K562 (cell line): Measurements from ENCODE around the gene ST8SIA4. TPM values are rescaled to one million over a fixed set of nuclear protein-coding genes. Genes with fewer than 3 reads are reported as not detected.

Source experiments
- ATAC-seq: fragments of 200-7000 bp; cut with Tn5 transposase; 3 replicates; pipeline ENCODE4 v1.9.1; 2020; ENCODE audit warnings: moderate library complexity
- BruUV-seq: library from RNA; stranded (reverse); fragments of 400-500 nt; replicated peaks from 2 replicates; lab custom pipeline; 2021; lab: Mats Ljungman, UMichigan
- CTCF ChIA-PET: fragments of 300-600 bp; formaldehyde crosslinking; extraction: SDS; loops from one replicate; lab custom pipeline; 2021; ENCODE audit warnings: low intra/inter-chr PET ratio; lab: Yijun Ruan, JAX
- POLR2A ChIA-PET: fragments of 300-600, 350-650 bp; sonication (Branson Sonifier 250); formaldehyde crosslinking; extraction: SDS; loops from one replicate; lab custom pipeline; 2021; ENCODE audit warnings: antibody characterized with exemption, inconsistent platforms; lab: Yijun Ruan, JAX
- DNase-seq, 4 experiments: peaks; one replicate each; pipeline versions ENCODE4 v3.0.0 to v3.0.0-alpha.2; 2011 to 2018; ENCODE audit warnings: low spot score in 3 of 4, mixed read lengths in 3 of 4; ENCODE audit errors: extremely low read depth in 1 of 4
- FAIRE-seq: peaks from 2 replicates; lab custom pipeline; 2011; peaks lifted over from hg19 to GRCh38; lab: Jason Lieb, UNC
- H2AFZ ChIP-seq: 2 replicates; pipeline ENCODE4 v1.6.0; 2011; ENCODE audit warnings: low read depth, low read length, control low read depth, inconsistent platforms
- H3K27ac ChIP-seq: fragments of 200-600 bp; 3 replicates; pipeline ENCODE4 v1.8.0; 2011; ENCODE audit warnings: low read depth, mild to moderate bottlenecking, control low read depth, inconsistent platforms, low read length, moderate library complexity, mixed read lengths; ENCODE audit errors: extremely low read depth
- H3K27me3 ChIP-seq, 2 experiments: fragments of 300-600 bp in 1 of 2; 2 replicates in 1 of 2; 3 replicates in 1 of 2; pipeline versions ENCODE4 v1.6.0 to v1.8.0; 2011; ENCODE audit warnings: inconsistent platforms in 2 of 2, low read length in 2 of 2, mild to moderate bottlenecking in 1 of 2, mixed read lengths in 1 of 2, moderate library complexity in 1 of 2; ENCODE audit not compliant: control insufficient read depth in 2 of 2, insufficient read depth in 2 of 2
- H3K36me3 ChIP-seq: fragments of 300-600 bp; 3 replicates; pipeline ENCODE4 v1.8.0; 2011; ENCODE audit warnings: mild to moderate bottlenecking, low read length, inconsistent platforms; ENCODE audit not compliant: control insufficient read depth, insufficient read depth
- H3K4me1 ChIP-seq, 2 experiments: fragments of 200-600 bp in 1 of 2; replicated peaks in 1 of 2; 2 replicates in 1 of 2; 3 replicates in 1 of 2; pipeline versions ENCODE4 v1.5.1 to v1.8.0; 2011; ENCODE audit warnings: inconsistent platforms in 2 of 2, low read length in 2 of 2, mild to moderate bottlenecking in 1 of 2, mixed read lengths in 1 of 2, moderate library complexity in 1 of 2; ENCODE audit not compliant: control insufficient read depth in 2 of 2, insufficient read depth in 2 of 2
- H3K4me2 ChIP-seq: 2 replicates; pipeline ENCODE4 v1.6.1; 2011; ENCODE audit warnings: low read length, control low read depth, inconsistent platforms, mixed read lengths; ENCODE audit not compliant: insufficient read depth
- H3K4me3 ChIP-seq: fragments of 200-600 bp; sonication (generic), shearing (Covaris generic); 2 replicates; pipeline ENCODE4 v1.5.1; 2016; ENCODE audit warnings: control low read depth, inconsistent platforms
- H3K79me2 ChIP-seq: fragments of 200-600 bp; 3 replicates; pipeline ENCODE4 v1.8.0; 2011; ENCODE audit warnings: low read length, inconsistent platforms; ENCODE audit not compliant: control insufficient read depth, insufficient read depth
- H3K9ac ChIP-seq, 2 experiments: 2 replicates each; pipeline versions ENCODE4 v1.6.0 to v1.6.1; 2011; ENCODE audit warnings: low read depth in 2 of 2, low read length in 2 of 2, control low read depth in 1 of 2, inconsistent platforms in 1 of 2, mild to moderate bottlenecking in 1 of 2, mixed read lengths in 1 of 2; ENCODE audit not compliant: insufficient read depth in 1 of 2
- H3K9me1 ChIP-seq: one replicate; pipeline ENCODE4 v1.6.0; 2011; ENCODE audit warnings: inconsistent platforms, mild to moderate bottlenecking, low read length, moderate library complexity; ENCODE audit not compliant: control insufficient read depth, insufficient read depth
- H3K9me3 ChIP-seq: replicated peaks from 2 replicates; pipeline ENCODE4 v1.5.1; 2011; ENCODE audit warnings: low read depth, low read length, inconsistent platforms; ENCODE audit not compliant: control insufficient read depth, insufficient read depth
- H4K20me1 ChIP-seq: replicated peaks from 2 replicates; pipeline ENCODE4 v1.6.1; 2011; ENCODE audit warnings: low read length, inconsistent platforms, mixed read lengths; ENCODE audit not compliant: control insufficient read depth, insufficient read depth
- ARID4B ChIP-seq: sonication (generic); formaldehyde crosslinking; IDR thresholded peaks from 2 replicates; pipeline ENCODE4 v1.8.0; 2022; ENCODE audit warnings: mild to moderate bottlenecking, missing genetic modification reagents
- BRCA1 ChIP-seq, 2 experiments: fragments of 450-650 bp in 1 of 2; sonication (generic) in 1 of 2; formaldehyde crosslinking in 1 of 2; IDR thresholded peaks; 2 replicates each; pipeline versions ENCODE4 v1.5.0 to v1.6.1; 2017 to 2020; ENCODE audit warnings: mild to moderate bottlenecking in 1 of 2, missing genetic modification reagents in 1 of 2
- CXXC5 ChIP-seq: fragments of 250-450 bp; sonication (Bioruptor Pico); IDR thresholded peaks from 2 replicates; pipeline ENCODE4 v1.8.0; 2022; ENCODE audit warnings: inconsistent platforms, mild to moderate bottlenecking, moderate library complexity
- E2F3 ChIP-seq: fragments of 250-450 bp; sonication (Bioruptor Pico); IDR thresholded peaks from 2 replicates; pipeline ENCODE4 v1.4.0; 2020; ENCODE audit warnings: mild to moderate bottlenecking
- ETS2 ChIP-seq: IDR thresholded peaks from 2 replicates; pipeline ENCODE4 v1.6.1; 2016; ENCODE audit warnings: borderline replicate concordance, missing genetic modification characterization, mild to moderate bottlenecking, moderate library complexity, missing compliant biosample characterization; ENCODE audit not compliant: poor library complexity, severe bottlenecking
- EZH2 ChIP-seq: IDR thresholded peaks from 2 replicates; pipeline ENCODE4 v1.6.1; 2012; ENCODE audit warnings: low read depth, mild to moderate bottlenecking, inconsistent platforms, low read length, borderline replicate concordance
- HBP1 ChIP-seq: fragments of 450-650 bp; formaldehyde crosslinking; IDR thresholded peaks from 2 replicates; pipeline ENCODE4 v1.4.0; 2022; ENCODE audit warnings: missing genetic modification characterization
- IFI16 ChIP-seq: fragments of 250-450 bp; sonication (Bioruptor Pico); IDR thresholded peaks from 2 replicates; pipeline ENCODE4 v2.1.2; 2022; ENCODE audit warnings: mild to moderate bottlenecking, inconsistent platforms
- SPI1 ChIP-seq: IDR thresholded peaks from 2 replicates; pipeline ENCODE4 v1.6.1; 2011; ENCODE audit warnings: low read depth, low read length, control low read depth, borderline replicate concordance
- TCF7L2 ChIP-seq: fragments of 150-350 bp; IDR thresholded peaks from 2 replicates; pipeline ENCODE4 v1.6.1; 2016; ENCODE audit warnings: low read depth, mild to moderate bottlenecking, low read length, moderate library complexity
- ZBTB7A ChIP-seq: IDR thresholded peaks from 2 replicates; pipeline ENCODE4 v1.6.1; 2011; ENCODE audit warnings: low read depth, mild to moderate bottlenecking, low read length, moderate library complexity, borderline replicate concordance; ENCODE audit not compliant: control insufficient read depth
- ZC3H4 ChIP-seq: sonication (generic); formaldehyde crosslinking; IDR thresholded peaks from 2 replicates; pipeline ENCODE4 v1.9.0; 2021; ENCODE audit warnings: missing genetic modification reagents, borderline replicate concordance
- ZKSCAN3 ChIP-seq: fragments of 250-450 bp; sonication (Bioruptor Pico); IDR thresholded peaks from 2 replicates; pipeline ENCODE4 v1.4.0; 2020
- WGBS: fragments of 100-300 bp; shearing (Covaris generic); methylation state at CpG from one replicate; pipeline ENCODE4 v1.1.6; 2016; ENCODE audit warnings: low coverage, mixed read lengths; ENCODE audit not compliant: insufficient coverage; ENCODE audit errors: missing lambda C conversion rate; 5-methylcytosine and 5-hydroxymethylcytosine counted together
- in situ Hi-C: fragments of 300-500 bp; cut with MboI; formaldehyde crosslinking; loops from 4 replicates; pipeline ENCODE4 v1.15.0; 2018; ENCODE audit warnings: inconsistent platforms, mixed read lengths
- intact Hi-C: fragments of 100-400 bp; cut with micrococcal nuclease; formaldehyde crosslinking; loops from 2 replicates; pipeline ENCODE4 v1.14.2; 2022
- polyA plus RNA-seq, 8 experiments: library from polyadenylated mRNA; depleted of rRNA in 4 of 8; stranded (reverse) in 5 of 8; unstranded in 3 of 8; fragments of >200 nt; fragmentation: Nextera tagmentation in 2 of 8; fragmentation: Illumina TruSeq in 1 of 8; extraction: Ambion mirVana in 2 of 8; extraction: Trizol in 1 of 8; gene quantifications; 2 replicates each; pipeline versions ENCODE4 v1.2.1 to v1.2.3, GENCODE V29; 2011 to 2014; ENCODE audit warnings: inconsistent platforms in 1 of 8, missing spikeins in 1 of 8
- total RNA-seq, 7 experiments: library from RNA; depleted of rRNA in 6 of 7; stranded (reverse); fragments of >200 nt in 6 of 7; fragmentation: Illumina TruSeq in 2 of 7; extraction: Trizol in 2 of 7; gene quantifications; 2 replicates each; pipeline versions ENCODE4 v1.2.1 to v1.2.3, GENCODE V29; 2011 to 2021; ENCODE audit warnings: low replicate concordance in 1 of 7

ST8SIA4 gene
- total and polyA plus RNA-seq, 9 of the 15 experiments (the other 6 are each of a cell fraction or from before 2014, with no cell fraction given) = 0.22 to 2.0 (median 0.54) TPM

GRCh38 chr5:100889896-100890295, 13.2 kb downstream of the ST8SIA4 start (continued):
- TF ChIP-seq ARID4B (CRISPR knock-in tag) (no peak), EZH2 (no peak), ZBTB7A (no peak)

- no peaks in the 10 kb centered on the region for H3K4me1 ChIP-seq
- no peaks in the 10 kb centered on the region for H3K27me3 ChIP-seq
- in situ Hi-C loops = no loop called here
- no peaks in the 10 kb centered on the region for H3K79me2 ChIP-seq
- ChIA-PET CTCF (no interaction called here), POLR2A (no interaction called here)
- BruUV-seq = no TSS peak
- H3K4me2 ChIP-seq = no peak overlapping the region
- DNase-seq (no peak), FAIRE-seq (no peak), ATAC-seq (no peak)
- H3K9me3 ChIP-seq = no peaks in the 10 kb centered on the region
- H2AFZ ChIP-seq = no peak overlapping the region
- H3K36me3 ChIP-seq = no peaks in the 10 kb centered on the region
- H3K9ac ChIP-seq = no peak overlapping the region
- WGBS = 1% methylated on average over 4 of the region's 4 CpGs
- H4K20me1 ChIP-seq = no peaks in the 10 kb centered on the region
- H3K9me1 ChIP-seq = no peaks in the 10 kb centered on the region
- intact Hi-C loops = no loop called here
- H3K4me3 ChIP-seq = no peak overlapping the region
- H3K27ac ChIP-seq = no peak overlapping the region
- TF ChIP-seq BRCA1 (IDR thresholded peaks at IDR 0.05) = no peak
- TF ChIP-seq BRCA1 (CRISPR knock-in tag; IDR thresholded peaks at IDR 0.05) = no peak
- TF ChIP-seq CXXC5 (CRISPR knock-in tag) = no peak
- no peak for TF ChIP-seq SPI1
- no peak for TF ChIP-seq ZKSCAN3 (CRISPR knock-in tag)
- no peak for TF ChIP-seq HBP1
- TF ChIP-seq TCF7L2 = no peak
- no peak for TF ChIP-seq ZC3H4 (CRISPR knock-in tag)
- no peak for TF ChIP-seq IFI16 (CRISPR knock-in tag)
- no peak for TF ChIP-seq ETS2
- TF ChIP-seq E2F3 (CRISPR knock-in tag) = no peak
These were observed 13.8 kb downstream of the ST8SIA4 start for GRCh38 chr5:100889165-100889743.
